ENCODE results near the gene WDFY4. TPM values are rescaled to one million over a fixed set of nuclear protein-coding genes. Genes with fewer than 3 reads are reported as not detected.

The WDFY4 gene
- 25.1 TPM for total RNA-seq
- 13.0 TPM for polyA plus RNA-seq
- long read RNA-seq, donor 1, result 0 reads
- long read RNA-seq, donor 2, result 0 reads
- long read RNA-seq, donor 3, result 0 reads
- long read RNA-seq, donor 4, result 0 reads
- long read RNA-seq, donor 5, partial matches to known transcripts, result 7 of 7 reads
- long read RNA-seq, donor 5, other reads (novel, unspliced or antisense), result 0 of 7 reads
- long read RNA-seq, donor 6, result 0 reads
- long read RNA-seq, donor 7, partial matches to known transcripts, result 0 of 2 reads
- long read RNA-seq, donor 7, other reads (novel, unspliced or antisense), result 0 of 2 reads
- long read RNA-seq, donor 8, result 0 reads
- long read RNA-seq, donor 9, result 0 reads
- long read RNA-seq, donor 10, result 0 reads

GRCh38 chr10:48684792-48685623, at the start of gene WDFY4:
Gene WDFY4 (plus strand): TSS chr10:48684873. CDS start chr10:48709733, 24,860 bp downstream.
- peaks cover 0 to 15% of the 10 kb centered on the region in 2 donors for H3K4me1 ChIP-seq (ENCODE audit: control insufficient read depth in 2 of 2, insufficient read depth in 2 of 2, low read length in 2 of 2)
- H3K36me3 ChIP-seq (ENCODE audit: control insufficient read depth in 2 of 2, insufficient read depth in 2 of 2, low read length in 1 of 2), result no peaks in the 10 kb centered on the region
- WGBS, result 33% methylated on average over 23 of the region's 23 CpGs
- no peaks in the 10 kb centered on the region for H3K9me3 ChIP-seq (ENCODE audit: control insufficient read depth in 2 of 2, insufficient read depth in 1 of 2, low read length in 1 of 2)
- H3K27ac ChIP-seq (ENCODE audit: low read depth in 1 of 2, low read length in 1 of 2), result peak within 1 kb of the TSS; percentile 68 to 74
- peak in 1 of 9 donors; percentile 33 for DNase-seq (ENCODE audit: low read depth in 6 of 9, low spot score in 9 of 9)
- H3K4me3 ChIP-seq (ENCODE audit: low read length in 2 of 2), result peak within 1 kb of the TSS in 1 of 2 donors; percentile 4
- H3K27me3 ChIP-seq (ENCODE audit: control insufficient read depth in 2 of 2, insufficient read depth in 1 of 2, low read length in 1 of 2), result no peaks in the 10 kb centered on the region

- Histone ChIP-seq H3K27ac (ENCODE audit: low read depth in 1 of 2, low read length in 1 of 2) (no peak overlapping the region), H3K4me3 (ENCODE audit: low read length in 2 of 2) (no peak overlapping the region), H3K9me3 (ENCODE audit: control insufficient read depth in 2 of 2, insufficient read depth in 1 of 2, low read length in 1 of 2) (no peaks in the 10 kb centered on the region), H3K4me1 (ENCODE audit: control insufficient read depth in 2 of 2, insufficient read depth in 2 of 2, low read length in 2 of 2) (peaks cover 0 to 18% of the 10 kb centered on the region in 2 donors), H3K27me3 (ENCODE audit: control insufficient read depth in 2 of 2, insufficient read depth in 1 of 2, low read length in 1 of 2) (no peaks in the 10 kb centered on the region), H3K36me3 (ENCODE audit: control insufficient read depth in 2 of 2, insufficient read depth in 2 of 2, low read length in 1 of 2) (no peaks in the 10 kb centered on the region)
- WGBS, result 78% methylated on average over 8 of the region's 8 CpGs
- no peak for DNase-seq (ENCODE audit: low read depth in 6 of 9, low spot score in 9 of 9)
Observed at GRCh38 chr10:48634984-48635557, 49.6 kb upstream of the WDFY4 start.

GRCh38 chr10:48636231-48636630, 48.4 kb upstream of the WDFY4 start:
- Histone ChIP-seq H3K9me3 (ENCODE audit: control insufficient read depth in 2 of 2, insufficient read depth in 1 of 2, low read length in 1 of 2) (no peaks in the 10 kb centered on the region), H3K36me3 (ENCODE audit: control insufficient read depth in 2 of 2, insufficient read depth in 2 of 2, low read length in 1 of 2) (no peaks in the 10 kb centered on the region), H3K27me3 (ENCODE audit: control insufficient read depth in 2 of 2, insufficient read depth in 1 of 2, low read length in 1 of 2) (no peaks in the 10 kb centered on the region), H3K4me1 (ENCODE audit: control insufficient read depth in 2 of 2, insufficient read depth in 2 of 2, low read length in 2 of 2) (peaks cover 0 to 18% of the 10 kb centered on the region in 2 donors), H3K27ac (ENCODE audit: low read depth in 1 of 2, low read length in 1 of 2) (no peak overlapping the region), H3K4me3 (ENCODE audit: low read length in 2 of 2) (no peak overlapping the region)
- WGBS, result 75% methylated on average over 3 of the region's 3 CpGs
- DNase-seq (ENCODE audit: low read depth in 6 of 9, low spot score in 9 of 9), result no peak

GRCh38 chr10:48636901-48637300, 47.8 kb upstream of the WDFY4 start:
- H3K4me1 ChIP-seq (ENCODE audit: control insufficient read depth in 2 of 2, insufficient read depth in 2 of 2, low read length in 2 of 2), result peaks cover 0 to 18% of the 10 kb centered on the region in 2 donors
- no peak overlapping the region for H3K4me3 ChIP-seq (ENCODE audit: low read length in 2 of 2)

GRCh38 chr10:48638158-48638557, 46.5 kb upstream of the WDFY4 start:
- H3K27ac ChIP-seq (ENCODE audit: low read depth in 1 of 2, low read length in 1 of 2), result no peak overlapping the region
- H3K9me3 ChIP-seq (ENCODE audit: control insufficient read depth in 2 of 2, insufficient read depth in 1 of 2, low read length in 1 of 2), result no peaks in the 10 kb centered on the region
- WGBS, result 94% methylated on average over 4 of the region's 4 CpGs
- H3K4me3 ChIP-seq (ENCODE audit: low read length in 2 of 2), result no peak overlapping the region
- no peaks in the 10 kb centered on the region for H3K36me3 ChIP-seq (ENCODE audit: control insufficient read depth in 2 of 2, insufficient read depth in 2 of 2, low read length in 1 of 2)
- no peaks in the 10 kb centered on the region for H3K27me3 ChIP-seq (ENCODE audit: control insufficient read depth in 2 of 2, insufficient read depth in 1 of 2, low read length in 1 of 2)
- no peak for DNase-seq (ENCODE audit: low read depth in 6 of 9, low spot score in 9 of 9)
- H3K4me1 ChIP-seq (ENCODE audit: control insufficient read depth in 2 of 2, insufficient read depth in 2 of 2, low read length in 2 of 2), result peaks cover 0 to 18% of the 10 kb centered on the region in 2 donors

More at GRCh38 chr10:48636901-48637300, 47.8 kb upstream of the WDFY4 start:
- H3K27me3 ChIP-seq (ENCODE audit: control insufficient read depth in 2 of 2, insufficient read depth in 1 of 2, low read length in 1 of 2), result no peaks in the 10 kb centered on the region
- H3K36me3 ChIP-seq (ENCODE audit: control insufficient read depth in 2 of 2, insufficient read depth in 2 of 2, low read length in 1 of 2), result no peaks in the 10 kb centered on the region
- DNase-seq (ENCODE audit: low read depth in 6 of 9, low spot score in 9 of 9), result no peak
- WGBS, result 93% methylated on average over 3 of the region's 3 CpGs
- no peaks in the 10 kb centered on the region for H3K9me3 ChIP-seq (ENCODE audit: control insufficient read depth in 2 of 2, insufficient read depth in 1 of 2, low read length in 1 of 2)
- no peak overlapping the region for H3K27ac ChIP-seq (ENCODE audit: low read depth in 1 of 2, low read length in 1 of 2)

GRCh38 chr10:48638739-48639527, 45.7 kb upstream of the WDFY4 start:
- 87% methylated on average over 4 of the region's 4 CpGs for WGBS

GRCh38 chr10:48639632-48640031, 45.0 kb upstream of the WDFY4 start:
- Histone ChIP-seq H3K4me1 (ENCODE audit: control insufficient read depth in 2 of 2, insufficient read depth in 2 of 2, low read length in 2 of 2) (peaks cover 0 to 6% of the 10 kb centered on the region in 2 donors), H3K9me3 (ENCODE audit: control insufficient read depth in 2 of 2, insufficient read depth in 1 of 2, low read length in 1 of 2) (no peaks in the 10 kb centered on the region), H3K27ac (ENCODE audit: low read depth in 1 of 2, low read length in 1 of 2) (no peak overlapping the region), H3K4me3 (ENCODE audit: low read length in 2 of 2) (no peak overlapping the region), H3K27me3 (ENCODE audit: control insufficient read depth in 2 of 2, insufficient read depth in 1 of 2, low read length in 1 of 2) (no peaks in the 10 kb centered on the region), H3K36me3 (ENCODE audit: control insufficient read depth in 2 of 2, insufficient read depth in 2 of 2, low read length in 1 of 2) (no peaks in the 10 kb centered on the region)
- whole genome bisulfite sequencing, result 15% methylated on average over 1 of the region's 1 CpG
- no peak for DNase-seq (ENCODE audit: low read depth in 6 of 9, low spot score in 9 of 9)

More at GRCh38 chr10:48638739-48639527, 45.7 kb upstream of the WDFY4 start:
- Histone ChIP-seq H3K4me3 (ENCODE audit: low read length in 2 of 2) (no peak overlapping the region), H3K9me3 (ENCODE audit: control insufficient read depth in 2 of 2, insufficient read depth in 1 of 2, low read length in 1 of 2) (no peaks in the 10 kb centered on the region), H3K27ac (ENCODE audit: low read depth in 1 of 2, low read length in 1 of 2) (no peak overlapping the region), H3K4me1 (ENCODE audit: control insufficient read depth in 2 of 2, insufficient read depth in 2 of 2, low read length in 2 of 2) (peaks cover 0 to 13% of the 10 kb centered on the region in 2 donors), H3K27me3 (ENCODE audit: control insufficient read depth in 2 of 2, insufficient read depth in 1 of 2, low read length in 1 of 2) (no peaks in the 10 kb centered on the region), H3K36me3 (ENCODE audit: control insufficient read depth in 2 of 2, insufficient read depth in 2 of 2, low read length in 1 of 2) (no peaks in the 10 kb centered on the region)
- DNase-seq (ENCODE audit: low read depth in 6 of 9, low spot score in 9 of 9), result no peak

- Histone ChIP-seq H3K36me3 (ENCODE audit: control insufficient read depth in 2 of 2, insufficient read depth in 2 of 2, low read length in 1 of 2) (no peaks in the 10 kb centered on the region), H3K4me1 (ENCODE audit: control insufficient read depth in 2 of 2, insufficient read depth in 2 of 2, low read length in 2 of 2) (no peaks in the 10 kb centered on the region), H3K9me3 (ENCODE audit: control insufficient read depth in 2 of 2, insufficient read depth in 1 of 2, low read length in 1 of 2) (no peaks in the 10 kb centered on the region), H3K27me3 (ENCODE audit: control insufficient read depth in 2 of 2, insufficient read depth in 1 of 2, low read length in 1 of 2) (no peaks in the 10 kb centered on the region), H3K27ac (ENCODE audit: low read depth in 1 of 2, low read length in 1 of 2) (no peak overlapping the region), H3K4me3 (ENCODE audit: low read length in 2 of 2) (no peak overlapping the region)
- WGBS, result 92% methylated on average over 1 of the region's 1 CpG
- no peak for DNase-seq (ENCODE audit: low read depth in 6 of 9, low spot score in 9 of 9)
Observed at GRCh38 chr10:48640326-48640725, 44.3 kb upstream of the WDFY4 start.
